GM12878 (cell line): Measurements from ENCODE around the gene SLC25A51. TPM values are rescaled to one million over a fixed set of nuclear protein-coding genes. Genes with fewer than 3 reads are reported as not detected.

Experiments used
- ATAC-seq: fragments of 200-7000 bp; cut with Tn5 transposase; 3 replicates; pipeline ENCODE4 v1.9.1; 2020; ENCODE audit warnings: mild to moderate bottlenecking, moderate library complexity
- BruUV-seq: library from RNA; stranded (reverse); fragments of 400-500 nt; replicated peaks from 2 replicates; lab custom pipeline; 2021; lab: Mats Ljungman, UMichigan
- CTCF ChIA-PET: fragments of 300-600 bp; sonication (Branson Sonifier 250); formaldehyde crosslinking; extraction: SDS; loops from one replicate; lab custom pipeline; 2021; ENCODE audit warnings: inconsistent platforms; lab: Yijun Ruan, JAX
- POLR2A ChIA-PET: fragments of 350-600 bp; formaldehyde crosslinking; extraction: SDS; loops from one replicate; lab custom pipeline; 2021; ENCODE audit warnings: inconsistent platforms; lab: Charles Lee
- RAD21 ChIA-PET: fragments of 300-600 bp; sonication (Branson Sonifier 250); formaldehyde crosslinking; loops from one replicate; lab custom pipeline; 2023; ENCODE audit warnings: antibody characterized with exemption; ENCODE audit not compliant: unreplicated experiment; lab: Charles Lee
- SMC1A ChIA-PET: fragments of 300-600 bp; sonication (Branson Sonifier 250); formaldehyde crosslinking; loops from one replicate; lab custom pipeline; 2023; ENCODE audit not compliant: unreplicated experiment, uncharacterized antibody; lab: Charles Lee
- DNase-seq: peaks from one replicate; pipeline ENCODE4 v3.0.0-alpha.2; 2011; ENCODE audit warnings: low read depth, low spot score
- FAIRE-seq: peaks from 3 replicates; lab custom pipeline; 2011; peaks lifted over from hg19 to GRCh38; lab: Jason Lieb, UNC
- H2AFZ ChIP-seq: 2 replicates; pipeline ENCODE4 v1.6.0; 2011; ENCODE audit warnings: low read depth, low read length, control low read depth; ENCODE audit not compliant: control insufficient read depth
- H3K27ac ChIP-seq: 2 replicates; pipeline ENCODE4 v1.5.1; 2011; ENCODE audit warnings: control low read depth; ENCODE audit not compliant: control insufficient read depth, insufficient read depth
- H3K27me3 ChIP-seq, 2 experiments: replicated peaks in 1 of 2; 2 replicates each; pipeline versions ENCODE4 v1.6.0 to v1.6.1; 2011; ENCODE audit warnings: low read length in 1 of 2; ENCODE audit not compliant: control insufficient read depth in 2 of 2, insufficient read depth in 2 of 2
- H3K36me3 ChIP-seq, 2 experiments: 2 replicates each; pipeline ENCODE4 v1.5.1; 2011; ENCODE audit warnings: low read length in 1 of 2; ENCODE audit not compliant: control insufficient read depth in 2 of 2, insufficient read depth in 2 of 2
- H3K4me1 ChIP-seq: 2 replicates; pipeline ENCODE4 v1.6.1; 2011; ENCODE audit warnings: mild to moderate bottlenecking, low read length, moderate library complexity, mixed read lengths; ENCODE audit not compliant: control insufficient read depth, insufficient read depth
- H3K4me2 ChIP-seq: 2 replicates; pipeline ENCODE4 v1.6.0; 2011; ENCODE audit warnings: control low read depth; ENCODE audit not compliant: control insufficient read depth, insufficient read depth
- H3K4me3 ChIP-seq: fragments of 200-600 bp; sonication (generic); 2 replicates; pipeline ENCODE4 v1.5.1; 2016
- H3K79me2 ChIP-seq: 2 replicates; pipeline ENCODE4 v1.6.0; 2011; ENCODE audit warnings: low read length; ENCODE audit not compliant: control insufficient read depth, insufficient read depth
- H3K9ac ChIP-seq: 2 replicates; pipeline ENCODE4 v1.8.0; 2011; ENCODE audit warnings: low read length, control low read depth, mixed read lengths; ENCODE audit not compliant: control insufficient read depth, insufficient read depth
- H3K9me3 ChIP-seq: replicated peaks from 3 replicates; pipeline ENCODE4 v1.5.1; 2011; ENCODE audit warnings: mild to moderate bottlenecking, low read length; ENCODE audit not compliant: control insufficient read depth, insufficient read depth
- H4K20me1 ChIP-seq: 2 replicates; pipeline ENCODE4 v1.6.0; 2011; ENCODE audit not compliant: control insufficient read depth, insufficient read depth
- DPF2 ChIP-seq: fragments of 450-650 bp; IDR thresholded peaks from 2 replicates; pipeline ENCODE4 v1.6.1; 2017; ENCODE audit warnings: mild to moderate bottlenecking
- HDAC6 ChIP-seq: fragments of 200-600 bp; sonication (generic); IDR thresholded peaks from one replicate; pipeline ENCODE4 v1.8.0; 2017; ENCODE audit warnings: antibody characterized with exemption; ENCODE audit not compliant: unreplicated experiment
- HSF1 ChIP-seq: fragments of 150-350 bp; IDR thresholded peaks from 2 replicates; pipeline ENCODE4 v1.6.1; 2014; ENCODE audit warnings: mild to moderate bottlenecking, low read depth, low read length
- NR2C2 ChIP-seq: IDR thresholded peaks from 2 replicates; pipeline ENCODE4 v1.6.1; 2011; ENCODE audit warnings: borderline replicate concordance, low read depth; ENCODE audit not compliant: control insufficient read depth, insufficient read length
- POLR2AphosphoS2 ChIP-seq: IDR thresholded peaks from 2 replicates; pipeline ENCODE4 v1.6.1; 2011; ENCODE audit warnings: low read depth, mild to moderate bottlenecking, low read length, improper control_type of control experiment, moderate library complexity
- RAD21 ChIP-seq: IDR thresholded peaks from 2 replicates; pipeline ENCODE4 v1.6.1; 2011; ENCODE audit warnings: mild to moderate bottlenecking, low read depth, low read length, moderate library complexity; ENCODE audit not compliant: insufficient read depth
- SREBF1 ChIP-seq: IDR thresholded peaks from 2 replicates; pipeline ENCODE4 v1.6.1; 2012; ENCODE audit warnings: mild to moderate bottlenecking, low read length
- YY1 ChIP-seq: IDR thresholded peaks from 2 replicates; pipeline ENCODE4 v1.6.1; 2011; ENCODE audit warnings: low read depth, mild to moderate bottlenecking, low read length
- ZBED1 ChIP-seq: IDR thresholded peaks from 2 replicates; pipeline ENCODE4 v1.6.1; 2016; ENCODE audit warnings: borderline replicate concordance
- ZNF384 ChIP-seq: IDR thresholded peaks from 2 replicates; pipeline ENCODE4 v1.6.1; 2012; ENCODE audit warnings: low read depth, mild to moderate bottlenecking, low read length, improper control_type of control experiment, borderline replicate concordance
- ZSCAN29 ChIP-seq: fragments of 450-650 bp; IDR thresholded peaks from 2 replicates; pipeline ENCODE4 v1.6.1; 2017; ENCODE audit warnings: mild to moderate bottlenecking, moderate library complexity
- WGBS: methylation state at CpG from one replicate; pipeline ENCODE4 v1.1.6; 2016; ENCODE audit warnings: low lambda C conversion rate; ENCODE audit not compliant: insufficient replicate concordance, insufficient coverage; ENCODE audit errors: missing lambda C conversion rate; 5-methylcytosine and 5-hydroxymethylcytosine counted together
- in situ Hi-C: fragments of 300-500 bp; cut with MboI; formaldehyde crosslinking; loops from 9 replicates; pipeline ENCODE4 v1.14.3; 2018; ENCODE audit warnings: mixed read lengths
- intact Hi-C: fragments of 100-400 bp; cut with micrococcal nuclease; formaldehyde crosslinking; loops from one replicate; pipeline ENCODE4 v1.14.2; 2022; ENCODE audit not compliant: unreplicated experiment
- polyA plus RNA-seq, 11 experiments: library from polyadenylated mRNA; depleted of rRNA in 4 of 11; unstranded in 6 of 11; stranded (reverse) in 5 of 11; fragments of >200 nt; fragmentation: Nextera tagmentation in 4 of 11; fragmentation: Illumina TruSeq in 1 of 11; extraction: Ambion mirVana in 4 of 11; extraction: Trizol in 1 of 11; gene quantifications; 1 replicate in 1 of 11; 2 replicates in 10 of 11; pipeline versions ENCODE4 v1.2.1 to v1.2.3, GENCODE V29; 2011 to 2016; ENCODE audit warnings: inconsistent platforms in 2 of 11, missing spikeins in 2 of 11, low read depth in 1 of 11
- total RNA-seq, 4 experiments: library from RNA; depleted of rRNA in 3 of 4; stranded (reverse); fragments of >200 nt in 3 of 4; fragmentation: Illumina TruSeq in 1 of 4; extraction: Trizol in 1 of 4; gene quantifications; 2 replicates each; pipeline versions ENCODE4 v1.2.1 to v1.2.3, GENCODE V29; 2013 to 2021
- TF ChIP-seq, protein P1 (sequence below): fragments of 450-650 bp; IDR thresholded peaks from 2 replicates; pipeline ENCODE4 v1.6.1; 2016; ENCODE audit warnings: mild to moderate bottlenecking

Gene SLC25A51
- total and polyA plus RNA-seq, 10 of the 15 experiments (the other 5 are each of a cell fraction or from before 2014, with no cell fraction given) = 3.8 to 29.3 (median 13.2) TPM

GRCh38 chr9:37915911-37916470 lies 12.1 kb upstream of the SLC25A51 start (continued):
- TF ChIP-seq RAD21 (no peak), ZBED1 (no peak), DPF2 (no peak), HDAC6 (no peak)
- TF ChIP-seq, all 136 proteins: peak for 0

GRCh38 chr9:37914701-37915358 lies 10.9 kb upstream of the SLC25A51 start:
- no peaks in the 10 kb centered on the region for H3K36me3 ChIP-seq
- no peak overlapping the region for H3K27ac ChIP-seq
- no peak overlapping the region for H3K4me3 ChIP-seq
- FAIRE-seq (no peak), ATAC-seq (no peak), DNase-seq (no peak)
- no peaks in the 10 kb centered on the region for H3K27me3 ChIP-seq
- BruUV-seq = no TSS peak
- no peaks in the 10 kb centered on the region for H3K79me2 ChIP-seq
- in situ Hi-C loops (loop anchor here (5.0 to 25.0 kb wide), 4 partner anchors 52 to 772 kb away; no protein-coding TSS in a partner anchor), intact Hi-C loops (no loop called here)
- WGBS = 23% methylated on average over 7 of the region's 11 CpGs
- H3K4me2 ChIP-seq = no peak overlapping the region
- no peaks in the 10 kb centered on the region; the same call in 1 of the 2 replicates for H3K4me1 ChIP-seq
- TF ChIP-seq ZSCAN29 (no peak), YY1 (no peak), HSF1 (no peak), ZNF384 (no peak), POLR2AphosphoS2 (no peak), NR2C2 (no peak), SREBF1 (no peak)
- TF ChIP-seq, protein P1, sequence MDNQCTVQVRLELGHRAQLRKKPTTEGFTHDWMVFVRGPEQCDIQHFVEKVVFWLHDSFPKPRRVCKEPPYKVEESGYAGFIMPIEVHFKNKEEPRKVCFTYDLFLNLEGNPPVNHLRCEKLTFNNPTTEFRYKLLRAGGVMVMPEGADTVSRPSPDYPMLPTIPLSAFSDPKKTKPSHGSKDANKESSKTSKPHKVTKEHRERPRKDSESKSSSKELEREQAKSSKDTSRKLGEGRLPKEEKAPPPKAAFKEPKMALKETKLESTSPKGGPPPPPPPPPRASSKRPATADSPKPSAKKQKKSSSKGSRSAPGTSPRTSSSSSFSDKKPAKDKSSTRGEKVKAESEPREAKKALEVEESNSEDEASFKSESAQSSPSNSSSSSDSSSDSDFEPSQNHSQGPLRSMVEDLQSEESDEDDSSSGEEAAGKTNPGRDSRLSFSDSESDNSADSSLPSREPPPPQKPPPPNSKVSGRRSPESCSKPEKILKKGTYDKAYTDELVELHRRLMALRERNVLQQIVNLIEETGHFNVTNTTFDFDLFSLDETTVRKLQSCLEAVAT = no peak
- ChIA-PET SMC1A (interaction anchor here (1.0 to 6.2 kb wide), 21 partner anchors 12 to 518 kb away, joined by 3 to 64 read pairs (median 4); partner anchors contain the start of gene SLC25A51), RAD21 (interaction anchor here (0.8 to 5.4 kb wide), 16 partner anchors 52 to 486 kb away, joined by 3 to 51 read pairs (median 5); partner anchors contain the start of gene SHB), POLR2A (interaction anchor here (0.6 to 1.1 kb wide), 2 partner anchors 146 to 155 kb away, joined by 3 to 8 read pairs; no protein-coding TSS in a partner anchor), CTCF (interaction anchor here (0.7 to 9.5 kb wide), 25 partner anchors 11 to 486 kb away, joined by 3 to 120 read pairs (median 5); partner anchors contain the start of genes ALDH1B1, SHB and SLC25A51)
- H3K9me3 ChIP-seq = no peaks in the 10 kb centered on the region; the same call in 2 of the 3 replicates
- no peak overlapping the region for H3K9ac ChIP-seq
- H4K20me1 ChIP-seq = no peaks in the 10 kb centered on the region
- H2AFZ ChIP-seq = no peak overlapping the region
